ENCODE measurements around the gene CNTNAP2.

CNTNAP2 gene

GRCh38 chr7:147153571-147153970 is 1037.0 kb downstream of the CNTNAP2 start:
- Histone ChIP-seq H3K36me3 (ENCODE audit: control insufficient read depth in 1 of 2, insufficient read depth in 2 of 2, low read length in 2 of 2) (no peaks in the 10 kb centered on the region), H3K18ac (ENCODE audit: low read length) (no peak overlapping the region), H4K12ac (ENCODE audit: low read depth, low read length) (no peak overlapping the region)

GRCh38 chr7:147161405-147161804 is 1044.8 kb downstream of the CNTNAP2 start:
- DNase-seq = no peak
- H2AK5ac ChIP-seq (ENCODE audit: low read length) = no peak overlapping the region
- WGBS (ENCODE audit: extremely low coverage, insufficient coverage, insufficient read length) = no CpG with 5 or more reads among the region's 1 CpG

More at GRCh38 chr7:147153571-147153970, 1037.0 kb downstream of the CNTNAP2 start:
- no peak overlapping the region for H2BK12ac ChIP-seq (ENCODE audit: low read length)
- no peak overlapping the region for H4K8ac ChIP-seq (ENCODE audit: low read depth, low read length)
- no peaks in the 10 kb centered on the region for H3K79me2 ChIP-seq (ENCODE audit: control insufficient read depth, insufficient read depth, low read length, poor library complexity)
- H3K9me3 ChIP-seq (ENCODE audit: insufficient read depth, low read depth, low read length) = peaks cover 2% of the 10 kb centered on the region
- H4K91ac ChIP-seq (ENCODE audit: low read depth, low read length) = no peak overlapping the region
- H3K27me3 ChIP-seq (ENCODE audit: insufficient read depth, low read length) = no peaks in the 10 kb centered on the region
- no peak overlapping the region for H3K27ac ChIP-seq (ENCODE audit: low read depth, low read length)
- H3K9ac ChIP-seq (ENCODE audit: low read length) = no peak overlapping the region
- H3K23ac ChIP-seq (ENCODE audit: low read length) = no peak overlapping the region
- H3K4me2 ChIP-seq (ENCODE audit: low read length) = no peak overlapping the region
- WGBS (ENCODE audit: extremely low coverage, insufficient coverage, insufficient read length) = no CpG with 5 or more reads among the region's 3 CpGs
- no peak overlapping the region for H3K4ac ChIP-seq (ENCODE audit: low read depth, low read length)
- H2AK5ac ChIP-seq (ENCODE audit: low read length) = no peak overlapping the region
- H3K79me1 ChIP-seq (ENCODE audit: low read length) = no peaks in the 10 kb centered on the region
- no peak overlapping the region for H2AFZ ChIP-seq (ENCODE audit: insufficient read depth, low read length, poor library complexity)
- no peak overlapping the region for H2BK5ac ChIP-seq (ENCODE audit: low read depth, low read length, poor library complexity)
- no peak for DNase-seq
- H3K4me1 ChIP-seq (ENCODE audit: control insufficient read depth in 1 of 2, insufficient read depth in 2 of 2, low read length in 2 of 2) = no peaks in the 10 kb centered on the region
- no peak overlapping the region for H3K4me3 ChIP-seq (ENCODE audit: low read depth, low read length)
- no peak overlapping the region for H3K14ac ChIP-seq (ENCODE audit: low read length)
- H2BK120ac ChIP-seq (ENCODE audit: insufficient read depth, low read length, poor library complexity) = no peak overlapping the region

DNA sequence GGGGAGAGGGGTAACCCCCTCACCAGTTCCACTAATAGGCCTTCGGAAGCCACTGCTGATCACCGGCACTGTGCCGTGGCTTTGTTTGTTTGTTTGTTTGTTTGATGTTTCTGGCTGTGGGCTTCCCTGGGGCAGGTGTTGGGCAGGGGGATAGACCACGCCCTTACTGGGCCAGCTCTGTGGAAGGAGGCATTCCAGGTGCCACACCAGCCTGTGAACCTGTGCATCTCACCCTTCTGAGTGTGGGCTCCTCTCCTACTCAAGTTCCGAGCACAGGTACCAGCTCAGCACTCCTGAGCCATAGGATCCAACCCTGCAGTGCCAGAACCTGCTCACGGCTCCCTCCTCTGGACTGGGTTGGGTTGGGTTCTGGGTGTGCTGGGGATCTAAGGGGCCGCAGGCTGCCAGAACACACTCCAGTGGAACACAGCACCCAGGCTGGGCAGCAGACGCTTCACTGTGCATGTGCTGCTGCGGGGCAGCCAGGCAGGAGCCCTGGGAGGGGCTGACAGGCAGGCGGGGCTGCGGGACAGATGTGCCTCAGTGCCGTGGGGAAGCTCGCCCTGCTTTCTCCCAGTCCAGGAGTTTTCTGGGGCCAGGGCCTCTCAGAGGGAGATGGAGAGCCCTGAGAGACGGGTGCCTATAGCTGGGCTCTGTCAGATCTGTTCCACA is 1053.9 kb downstream of the CNTNAP2 start:
- H3K9me3 ChIP-seq (ENCODE audit: insufficient read depth, low read depth, low read length) = no peaks in the 10 kb centered on the region
- WGBS (ENCODE audit: extremely low coverage, insufficient coverage, insufficient read length) = no CpG with 5 or more reads among the region's 14 CpGs

More at GRCh38 chr7:147161405-147161804, 1044.8 kb downstream of the CNTNAP2 start:
- H4K91ac ChIP-seq (ENCODE audit: low read depth, low read length) = no peak overlapping the region
- H3K23ac ChIP-seq (ENCODE audit: low read length) = no peak overlapping the region
- no peak overlapping the region for H3K4ac ChIP-seq (ENCODE audit: low read depth, low read length)
- H3K4me2 ChIP-seq (ENCODE audit: low read length) = no peak overlapping the region
- no peak overlapping the region for H4K8ac ChIP-seq (ENCODE audit: low read depth, low read length)
- H3K4me3 ChIP-seq (ENCODE audit: low read depth, low read length) = no peak overlapping the region
- H3K18ac ChIP-seq (ENCODE audit: low read length) = no peak overlapping the region
- H2BK12ac ChIP-seq (ENCODE audit: low read length) = no peak overlapping the region
- no peak overlapping the region for H3K9ac ChIP-seq (ENCODE audit: low read length)
- H3K79me2 ChIP-seq (ENCODE audit: control insufficient read depth, insufficient read depth, low read length, poor library complexity) = no peaks in the 10 kb centered on the region
- no peak overlapping the region for H4K12ac ChIP-seq (ENCODE audit: low read depth, low read length)
- H3K9me3 ChIP-seq (ENCODE audit: insufficient read depth, low read depth, low read length) = no peaks in the 10 kb centered on the region
- no peaks in the 10 kb centered on the region for H3K79me1 ChIP-seq (ENCODE audit: low read length)
- H3K27me3 ChIP-seq (ENCODE audit: insufficient read depth, low read length) = no peaks in the 10 kb centered on the region
- H3K4me1 ChIP-seq (ENCODE audit: control insufficient read depth in 1 of 2, insufficient read depth in 2 of 2, low read length in 2 of 2) = no peaks in the 10 kb centered on the region
- H2AFZ ChIP-seq (ENCODE audit: insufficient read depth, low read length, poor library complexity) = no peak overlapping the region
- no peak overlapping the region for H3K27ac ChIP-seq (ENCODE audit: low read depth, low read length)
- H3K36me3 ChIP-seq (ENCODE audit: control insufficient read depth in 1 of 2, insufficient read depth in 2 of 2, low read length in 2 of 2) = no peaks in the 10 kb centered on the region
- H2BK120ac ChIP-seq (ENCODE audit: insufficient read depth, low read length, poor library complexity) = no peak overlapping the region
- H2BK5ac ChIP-seq (ENCODE audit: low read depth, low read length, poor library complexity) = no peak overlapping the region
- no peak overlapping the region for H3K14ac ChIP-seq (ENCODE audit: low read length)

GRCh38 chr7:147171013-147171391 is 1054.4 kb downstream of the CNTNAP2 start:
- Histone ChIP-seq H3K9me3 (ENCODE audit: insufficient read depth, low read depth, low read length) (no peaks in the 10 kb centered on the region), H3K9ac (ENCODE audit: low read length) (no peak overlapping the region), H2AFZ (ENCODE audit: insufficient read depth, low read length, poor library complexity) (no peak overlapping the region), H2BK5ac (ENCODE audit: low read depth, low read length, poor library complexity) (no peak overlapping the region), H4K91ac (ENCODE audit: low read depth, low read length) (no peak overlapping the region), H3K4ac (ENCODE audit: low read depth, low read length) (no peak overlapping the region), H2AK5ac (ENCODE audit: low read length) (no peak overlapping the region), H3K79me1 (ENCODE audit: low read length) (no peaks in the 10 kb centered on the region), H3K36me3 (ENCODE audit: control insufficient read depth in 1 of 2, insufficient read depth in 2 of 2, low read length in 2 of 2) (no peaks in the 10 kb centered on the region), H3K18ac (ENCODE audit: low read length) (no peak overlapping the region), H2BK12ac (ENCODE audit: low read length) (no peak overlapping the region), H3K4me3 (ENCODE audit: low read depth, low read length) (no peak overlapping the region), H3K79me2 (ENCODE audit: control insufficient read depth, insufficient read depth, low read length, poor library complexity) (no peaks in the 10 kb centered on the region), H4K8ac (ENCODE audit: low read depth, low read length) (no peak overlapping the region), H3K14ac (ENCODE audit: low read length) (no peak overlapping the region), H3K27me3 (ENCODE audit: insufficient read depth, low read length) (no peaks in the 10 kb centered on the region), H3K4me1 (ENCODE audit: control insufficient read depth in 1 of 2, insufficient read depth in 2 of 2, low read length in 2 of 2) (no peaks in the 10 kb centered on the region), H3K4me2 (ENCODE audit: low read length) (no peak overlapping the region), H4K12ac (ENCODE audit: low read depth, low read length) (no peak overlapping the region), H3K23ac (ENCODE audit: low read length) (no peak overlapping the region), H3K27ac (ENCODE audit: low read depth, low read length) (no peak overlapping the region), H2BK120ac (ENCODE audit: insufficient read depth, low read length, poor library complexity) (no peak overlapping the region)
- WGBS (ENCODE audit: extremely low coverage, insufficient coverage, insufficient read length) = no CpG with 5 or more reads among the region's 6 CpGs
- DNase-seq = no peak

More for the DNA sequence above, 1053.9 kb downstream of the CNTNAP2 start:
- H3K4ac ChIP-seq (ENCODE audit: low read depth, low read length) = no peak overlapping the region
- no peak overlapping the region for H2BK5ac ChIP-seq (ENCODE audit: low read depth, low read length, poor library complexity)
- no peaks in the 10 kb centered on the region for H3K4me1 ChIP-seq (ENCODE audit: control insufficient read depth in 1 of 2, insufficient read depth in 2 of 2, low read length in 2 of 2)
- H3K4me2 ChIP-seq (ENCODE audit: low read length) = no peak overlapping the region
- no peak overlapping the region for H2BK12ac ChIP-seq (ENCODE audit: low read length)
- H4K8ac ChIP-seq (ENCODE audit: low read depth, low read length) = no peak overlapping the region
- no peak overlapping the region for H2BK120ac ChIP-seq (ENCODE audit: insufficient read depth, low read length, poor library complexity)
- H3K9ac ChIP-seq (ENCODE audit: low read length) = no peak overlapping the region
- no peak overlapping the region for H2AFZ ChIP-seq (ENCODE audit: insufficient read depth, low read length, poor library complexity)
- no peak for DNase-seq
- H4K12ac ChIP-seq (ENCODE audit: low read depth, low read length) = no peak overlapping the region
- no peak overlapping the region for H4K91ac ChIP-seq (ENCODE audit: low read depth, low read length)
- no peak overlapping the region for H3K14ac ChIP-seq (ENCODE audit: low read length)
- no peak overlapping the region for H3K23ac ChIP-seq (ENCODE audit: low read length)
- no peaks in the 10 kb centered on the region for H3K79me2 ChIP-seq (ENCODE audit: control insufficient read depth, insufficient read depth, low read length, poor library complexity)
- H3K27me3 ChIP-seq (ENCODE audit: insufficient read depth, low read length) = no peaks in the 10 kb centered on the region
- no peak overlapping the region for H3K4me3 ChIP-seq (ENCODE audit: low read depth, low read length)
- no peaks in the 10 kb centered on the region for H3K79me1 ChIP-seq (ENCODE audit: low read length)
- no peaks in the 10 kb centered on the region for H3K36me3 ChIP-seq (ENCODE audit: control insufficient read depth in 1 of 2, insufficient read depth in 2 of 2, low read length in 2 of 2)
- H3K18ac ChIP-seq (ENCODE audit: low read length) = no peak overlapping the region
- no peak overlapping the region for H3K27ac ChIP-seq (ENCODE audit: low read depth, low read length)
- H2AK5ac ChIP-seq (ENCODE audit: low read length) = no peak overlapping the region
